Nucleus accumbens (tissue), 56 donors: Measurements from ENCODE around the gene ARHGAP18.

ENCODE experiments used
- DNase-seq, 56 donors: peaks; one replicate each; lab custom pipeline; 2025; lab: John Stamatoyannopoulos, UW

The ARHGAP18 gene

GRCh38 chr6:129726650-129727049 lies 16.7 kb upstream of the ARHGAP18 start:
- DNase-seq, result no peak

- no peak for DNase-seq
Observed at GRCh38 chr6:129725341-129725740, 15.4 kb upstream of the ARHGAP18 start.

GRCh38 chr6:129719692-129720091 lies 9.7 kb upstream of the ARHGAP18 start:
- no peak for DNase-seq

- no peak for DNase-seq
Observed at GRCh38 chr6:129717277-129717676, 7.3 kb upstream of the ARHGAP18 start.

GRCh38 chr6:129713806-129714333 lies 3.9 kb upstream of the ARHGAP18 start:
- DNase-seq, result no peak

GRCh38 chr6:129711271-129711631 lies 1.3 kb upstream of the ARHGAP18 start:
- no peak for DNase-seq

- no peak for DNase-seq
Observed at GRCh38 chr6:129710450-129711270, 683 bp upstream of the ARHGAP18 start.

- DNase-seq, result peak in 3 of 56 donors; percentile 9 to 12 (median 11)
Observed at GRCh38 chr6:129709196-129709768, 695 bp downstream of the ARHGAP18 start.

- no peak for DNase-seq
Observed at GRCh38 chr6:129708496-129709195, 1.3 kb downstream of the ARHGAP18 start.

- DNase-seq, result no peak
Observed at GRCh38 chr6:129707882-129708495, 2.0 kb downstream of the ARHGAP18 start.

GRCh38 chr6:129707028-129707427 lies 2.9 kb downstream of the ARHGAP18 start:
- DNase-seq, result no peak

- no peak for DNase-seq
Observed at GRCh38 chr6:129705212-129705611, 4.8 kb downstream of the ARHGAP18 start.

GRCh38 chr6:129704708-129705107 lies 5.3 kb downstream of the ARHGAP18 start:
- DNase-seq, result no peak

- DNase-seq, result no peak
Observed at GRCh38 chr6:129701721-129702455, 8.1 kb downstream of the ARHGAP18 start.

- no peak for DNase-seq
Observed at GRCh38 chr6:129700666-129701065, 9.3 kb downstream of the ARHGAP18 start.

- DNase-seq, result no peak
Observed at GRCh38 chr6:129699659-129700058, 10.3 kb downstream of the ARHGAP18 start.

- DNase-seq, result no peak
Observed at GRCh38 chr6:129698430-129698829, 11.5 kb downstream of the ARHGAP18 start.

GRCh38 chr6:129697788-129698187 lies 12.2 kb downstream of the ARHGAP18 start:
- DNase-seq, result no peak

- no peak for DNase-seq
Observed at GRCh38 chr6:129696843-129697242, 13.1 kb downstream of the ARHGAP18 start.

GRCh38 chr6:129696028-129696418 lies 14.0 kb downstream of the ARHGAP18 start:
- DNase-seq, result no peak
